Measurements from ENCODE around the gene OGG1. TPM values are rescaled to one million over a fixed set of nuclear protein-coding genes. Genes with fewer than 3 reads are reported as not detected.

Gene OGG1
- total and polyA plus RNA-seq, 9 of the 15 experiments (the other 6 are each of a cell fraction or from before 2014, with no cell fraction given) = 6.6 to 33.0 (median 24.4) TPM

- TF ChIP-seq NR0B1 (IDR thresholded peaks at IDR 0.05; ENCODE audit: partially characterized antibody) = no peak
- TF ChIP-seq ZNF512 (tag; IDR thresholded peaks at IDR 0.05) = no peak
- TF ChIP-seq JUND (IDR thresholded peaks at IDR 0.05; ENCODE audit: borderline replicate concordance, low read depth, low read length) = no peak
- no peak for TF ChIP-seq JUND (tag; IDR thresholded peaks at IDR 0.05; ENCODE audit: borderline replicate concordance, low read depth, low read length)
- TF ChIP-seq HCFC1 (IDR thresholded peaks at IDR 0.05; ENCODE audit: low read depth, low read length) = 0 out of 2 replicates have a peak, but pooled peaks have one; percentile 13
- no peak for TF ChIP-seq SIN3B (IDR thresholded peaks at IDR 0.05; ENCODE audit: low read depth)
- TF ChIP-seq SFPQ (IDR thresholded peaks at IDR 0.05; ENCODE audit: low read depth, low read length) = no peak
- no peak for TF ChIP-seq YBX1 (IDR thresholded peaks at IDR 0.05)
- no peak for TF ChIP-seq MCM7 (IDR thresholded peaks at IDR 0.05)
- TF ChIP-seq ZNF146 (CRISPR knock-in tag; IDR thresholded peaks at IDR 0.05; ENCODE audit: unreplicated experiment) = peak; percentile 70
- peak; percentile 91 for TF ChIP-seq E2F1 (CRISPR knock-in tag; IDR thresholded peaks at IDR 0.05)
- no peak for TF ChIP-seq LARP7 (IDR thresholded peaks at IDR 0.05)
- no peak; the same call in 1 of the 2 replicates for TF ChIP-seq STAT6 (CRISPR knock-in tag; IDR thresholded peaks at IDR 0.05)
- TF ChIP-seq ZNF449 (CRISPR knock-in tag; IDR thresholded peaks at IDR 0.05) = no peak
Observed at GRCh38 chr3:9704347-9705322, 45.1 kb upstream of the OGG1 start (continued).
